GM12878 (cell line): ENCODE data around the gene TAF3. TPM values are rescaled to one million over a fixed set of nuclear protein-coding genes. Genes with fewer than 3 reads are reported as not detected.

Experiments
- ATAC-seq: fragments of 200-7000 bp; cut with Tn5 transposase; 3 replicates; pipeline ENCODE4 v1.9.1; 2020; ENCODE audit warnings: mild to moderate bottlenecking, moderate library complexity
- BruUV-seq: library from RNA; stranded (reverse); fragments of 400-500 nt; replicated peaks from 2 replicates; lab custom pipeline; 2021; lab: Mats Ljungman, UMichigan
- CTCF ChIA-PET: fragments of 300-600 bp; sonication (Branson Sonifier 250); formaldehyde crosslinking; extraction: SDS; loops from one replicate; lab custom pipeline; 2021; ENCODE audit warnings: inconsistent platforms; lab: Yijun Ruan, JAX
- POLR2A ChIA-PET: fragments of 350-600 bp; formaldehyde crosslinking; extraction: SDS; loops from one replicate; lab custom pipeline; 2021; ENCODE audit warnings: inconsistent platforms; lab: Charles Lee
- RAD21 ChIA-PET: fragments of 300-600 bp; sonication (Branson Sonifier 250); formaldehyde crosslinking; loops from one replicate; lab custom pipeline; 2023; ENCODE audit warnings: antibody characterized with exemption; ENCODE audit not compliant: unreplicated experiment; lab: Charles Lee
- SMC1A ChIA-PET: fragments of 300-600 bp; sonication (Branson Sonifier 250); formaldehyde crosslinking; loops from one replicate; lab custom pipeline; 2023; ENCODE audit not compliant: unreplicated experiment, uncharacterized antibody; lab: Charles Lee
- DNase-seq: peaks from one replicate; pipeline ENCODE4 v3.0.0-alpha.2; 2011; ENCODE audit warnings: low read depth, low spot score
- FAIRE-seq: peaks from 3 replicates; lab custom pipeline; 2011; peaks lifted over from hg19 to GRCh38; lab: Jason Lieb, UNC
- H2AFZ ChIP-seq: 2 replicates; pipeline ENCODE4 v1.6.0; 2011; ENCODE audit warnings: low read depth, low read length, control low read depth; ENCODE audit not compliant: control insufficient read depth
- H3K27ac ChIP-seq: 2 replicates; pipeline ENCODE4 v1.5.1; 2011; ENCODE audit warnings: control low read depth; ENCODE audit not compliant: control insufficient read depth, insufficient read depth
- H3K27me3 ChIP-seq, 2 experiments: replicated peaks in 1 of 2; 2 replicates each; pipeline versions ENCODE4 v1.6.0 to v1.6.1; 2011; ENCODE audit warnings: low read length in 1 of 2; ENCODE audit not compliant: control insufficient read depth in 2 of 2, insufficient read depth in 2 of 2
- H3K36me3 ChIP-seq, 2 experiments: 2 replicates each; pipeline ENCODE4 v1.5.1; 2011; ENCODE audit warnings: low read length in 1 of 2; ENCODE audit not compliant: control insufficient read depth in 2 of 2, insufficient read depth in 2 of 2
- H3K4me1 ChIP-seq: 2 replicates; pipeline ENCODE4 v1.6.1; 2011; ENCODE audit warnings: mild to moderate bottlenecking, low read length, moderate library complexity, mixed read lengths; ENCODE audit not compliant: control insufficient read depth, insufficient read depth
- H3K4me2 ChIP-seq: 2 replicates; pipeline ENCODE4 v1.6.0; 2011; ENCODE audit warnings: control low read depth; ENCODE audit not compliant: control insufficient read depth, insufficient read depth
- H3K4me3 ChIP-seq: fragments of 200-600 bp; sonication (generic); 2 replicates; pipeline ENCODE4 v1.5.1; 2016
- H3K79me2 ChIP-seq: 2 replicates; pipeline ENCODE4 v1.6.0; 2011; ENCODE audit warnings: low read length; ENCODE audit not compliant: control insufficient read depth, insufficient read depth
- H3K9ac ChIP-seq: 2 replicates; pipeline ENCODE4 v1.8.0; 2011; ENCODE audit warnings: low read length, control low read depth, mixed read lengths; ENCODE audit not compliant: control insufficient read depth, insufficient read depth
- H3K9me3 ChIP-seq: replicated peaks from 3 replicates; pipeline ENCODE4 v1.5.1; 2011; ENCODE audit warnings: mild to moderate bottlenecking, low read length; ENCODE audit not compliant: control insufficient read depth, insufficient read depth
- H4K20me1 ChIP-seq: 2 replicates; pipeline ENCODE4 v1.6.0; 2011; ENCODE audit not compliant: control insufficient read depth, insufficient read depth
- ATF7 ChIP-seq: fragments of 450-650 bp; IDR thresholded peaks from 2 replicates; pipeline ENCODE4 v1.6.1; 2016; ENCODE audit warnings: low read depth, mild to moderate bottlenecking
- E4F1 ChIP-seq: fragments of 450-650 bp; IDR thresholded peaks from 2 replicates; pipeline ENCODE4 v1.6.1; 2018; ENCODE audit warnings: borderline replicate concordance, mild to moderate bottlenecking; ENCODE audit not compliant: partially characterized antibody
- RUNX3 ChIP-seq: IDR thresholded peaks from 2 replicates; pipeline ENCODE4 v1.6.1; 2012; ENCODE audit warnings: low read length, inconsistent platforms
- SUZ12 ChIP-seq: fragments of 200-600 bp; sonication (generic); IDR thresholded peaks from one replicate; pipeline ENCODE4 v1.6.1; 2018; ENCODE audit warnings: antibody characterized with exemption, mild to moderate bottlenecking; ENCODE audit not compliant: unreplicated experiment
- WGBS: methylation state at CpG from one replicate; pipeline ENCODE4 v1.1.6; 2016; ENCODE audit warnings: low lambda C conversion rate; ENCODE audit not compliant: insufficient replicate concordance, insufficient coverage; ENCODE audit errors: missing lambda C conversion rate; 5-methylcytosine and 5-hydroxymethylcytosine counted together
- in situ Hi-C: fragments of 300-500 bp; cut with MboI; formaldehyde crosslinking; loops from 9 replicates; pipeline ENCODE4 v1.14.3; 2018; ENCODE audit warnings: mixed read lengths
- intact Hi-C: fragments of 100-400 bp; cut with micrococcal nuclease; formaldehyde crosslinking; loops from one replicate; pipeline ENCODE4 v1.14.2; 2022; ENCODE audit not compliant: unreplicated experiment
- polyA plus RNA-seq, 11 experiments: library from polyadenylated mRNA; depleted of rRNA in 4 of 11; unstranded in 6 of 11; stranded (reverse) in 5 of 11; fragments of >200 nt; fragmentation: Nextera tagmentation in 4 of 11; fragmentation: Illumina TruSeq in 1 of 11; extraction: Ambion mirVana in 4 of 11; extraction: Trizol in 1 of 11; gene quantifications; 1 replicate in 1 of 11; 2 replicates in 10 of 11; pipeline versions ENCODE4 v1.2.1 to v1.2.3, GENCODE V29; 2011 to 2016; ENCODE audit warnings: inconsistent platforms in 2 of 11, missing spikeins in 2 of 11, low read depth in 1 of 11
- total RNA-seq, 4 experiments: library from RNA; depleted of rRNA in 3 of 4; stranded (reverse); fragments of >200 nt in 3 of 4; fragmentation: Illumina TruSeq in 1 of 4; extraction: Trizol in 1 of 4; gene quantifications; 2 replicates each; pipeline versions ENCODE4 v1.2.1 to v1.2.3, GENCODE V29; 2013 to 2021

Gene TAF3
- total and polyA plus RNA-seq, 10 of the 15 experiments (the other 5 are each of a cell fraction or from before 2014, with no cell fraction given): 2.0 to 10.1 (median 3.7) TPM

GRCh38 chr10:8044908-8045725 is 226.8 kb downstream of the TAF3 start:
- ChIA-PET SMC1A (interaction anchor here (0.7 to 1.1 kb wide), 2 partner anchors 15 to 776 kb away, joined by 3 read pairs; no protein-coding TSS in a partner anchor), RAD21 (interaction anchor here (0.7 to 1.3 kb wide), 3 partner anchors 16 to 351 kb away, joined by 3 to 5 read pairs (median 3); no protein-coding TSS in a partner anchor), POLR2A (interaction anchor here (0.6 kb wide), 1 partner anchor 743 kb away, joined by 3 read pairs; no protein-coding TSS in a partner anchor), CTCF (no interaction called here)
- Histone ChIP-seq H3K4me3 (peak overlapping the region; percentile 8; the same call in 1 of the 2 replicates), H3K27ac (no peak overlapping the region), H2AFZ (no peak overlapping the region), H3K27me3 (peaks cover 25 to 43% of the 10 kb centered on the region in 2 experiments), H3K4me2 (peak overlapping the region; percentile 21), H4K20me1 (no peaks in the 10 kb centered on the region), H3K4me1 (peaks cover 11% of the 10 kb centered on the region), H3K36me3 (no peaks in the 10 kb centered on the region), H3K9ac (no peak overlapping the region), H3K9me3 (no peaks in the 10 kb centered on the region), H3K79me2 (no peaks in the 10 kb centered on the region)
- intact Hi-C loops: no loop called here
- no peak for TF ChIP-seq E4F1
- no peak for TF ChIP-seq ATF7
- TF ChIP-seq SUZ12: peak; percentile 68
- TF ChIP-seq RUNX3: peak; percentile 13; the same call in 1 of the 2 replicates
- FAIRE-seq (no peak), DNase-seq (no peak), ATAC-seq (peak; percentile 20)
- in situ Hi-C loops: loop anchor here (25.0 kb wide), 1 partner anchor 1167 kb away; no protein-coding TSS in a partner anchor
- 17% methylated on average over 25 of the region's 32 CpGs for WGBS
- BruUV-seq: no TSS peak
